Hepatocyte (in vitro differentiated cells): ENCODE data around the gene INO80. TPM values are rescaled to one million over a fixed set of nuclear protein-coding genes. Genes with fewer than 3 reads are reported as not detected.

Experiments used
- DNase-seq: peaks from one replicate; pipeline ENCODE4 v3.0.0-alpha.2; 2016; ENCODE audit warnings: low spot score
- H2AFZ ChIP-seq: fragments of 200-600 bp; sonication (generic); 2 replicates; pipeline ENCODE4 v1.6.0; 2016; ENCODE audit warnings: antibody characterized with exemption, mild to moderate bottlenecking
- H3K27ac ChIP-seq: fragments of 200-600 bp; sonication (generic); 2 replicates; pipeline ENCODE4 v1.5.1; 2016; ENCODE audit warnings: mild to moderate bottlenecking
- H3K27me3 ChIP-seq: fragments of 200-600 bp; sonication (generic); 2 replicates; pipeline ENCODE4 v1.6.1; 2016
- H3K36me3 ChIP-seq: fragments of 200-600 bp; sonication (generic); replicated peaks from 2 replicates; pipeline ENCODE4 v1.5.1; 2016; ENCODE audit warnings: low read depth; ENCODE audit not compliant: insufficient read depth
- H3K4me1 ChIP-seq: fragments of 200-600 bp; sonication (generic); 2 replicates; pipeline ENCODE4 v1.5.1; 2016; ENCODE audit warnings: mild to moderate bottlenecking, moderate library complexity; ENCODE audit not compliant: insufficient read depth
- H3K4me2 ChIP-seq: fragments of 200-600 bp; sonication (generic); 2 replicates; pipeline ENCODE4 v1.6.0; 2016
- H3K4me3 ChIP-seq: fragments of 200-600 bp; sonication (generic); 2 replicates; pipeline ENCODE4 v1.5.1; 2016; ENCODE audit warnings: mild to moderate bottlenecking
- H3K79me2 ChIP-seq: fragments of 200-600 bp; sonication (generic); 2 replicates; pipeline ENCODE4 v1.6.0; 2017; ENCODE audit warnings: mild to moderate bottlenecking
- H3K9me2 ChIP-seq: fragments of 200-600 bp; sonication (generic); replicated peaks from 2 replicates; pipeline ENCODE4 v1.6.0; 2017; ENCODE audit warnings: mild to moderate bottlenecking; ENCODE audit not compliant: insufficient read depth
- H3K9me3 ChIP-seq: fragments of 200-600 bp; sonication (generic); 2 replicates; pipeline ENCODE4 v1.5.1; 2016; ENCODE audit warnings: low read depth, mild to moderate bottlenecking
- H4K20me1 ChIP-seq: fragments of 200-600 bp; sonication (generic); 2 replicates; pipeline ENCODE4 v1.6.0; 2016; ENCODE audit warnings: mild to moderate bottlenecking; ENCODE audit not compliant: insufficient read depth, poor library complexity, severe bottlenecking
- EZH2 ChIP-seq: fragments of 200-600 bp; sonication (generic); IDR thresholded peaks from 2 replicates; pipeline ENCODE4 v1.6.1; 2016; ENCODE audit warnings: antibody characterized with exemption, mild to moderate bottlenecking, borderline replicate concordance
- EZH2phosphoT487 ChIP-seq: fragments of 200-600 bp; sonication (generic); IDR thresholded peaks from one replicate; pipeline ENCODE4 v1.6.1; 2018; ENCODE audit warnings: antibody characterized with exemption, mild to moderate bottlenecking, low read depth, moderate library complexity; ENCODE audit not compliant: unreplicated experiment, severe bottlenecking
- WGBS: methylation state at CpG from one replicate; pipeline ENCODE4 v1.1.6; 2016; ENCODE audit warnings: low lambda C conversion rate; ENCODE audit errors: missing lambda C conversion rate; 5-methylcytosine and 5-hydroxymethylcytosine counted together
- polyA plus RNA-seq: library from polyadenylated mRNA; unstranded; fragments of >200 nt; fragmentation: Nextera tagmentation; extraction: Ambion mirVana; gene quantifications from 2 replicates; pipeline ENCODE4 v1.2.1, GENCODE V29; 2016
- total RNA-seq: library from RNA; depleted of rRNA; stranded (reverse); fragments of >200 nt; gene quantifications from 2 replicates; pipeline ENCODE4 v1.2.3, GENCODE V29; 2014
- TF ChIP-seq, protein P1 (sequence below): fragments of 200-600 bp; sonication (generic); IDR thresholded peaks from 2 replicates; pipeline ENCODE4 v1.5.1; 2016; ENCODE audit warnings: antibody characterized with exemption, mild to moderate bottlenecking; ENCODE audit not compliant: poor library complexity

The INO80 gene
- total and polyA plus RNA-seq, 2 experiments from 2014 or later, result 4.5 to 15.5 TPM

GRCh38 chr15:41105348-41106334 lies 10.4 kb downstream of the INO80 start:
- Histone ChIP-seq H3K27me3 (no peaks in the 10 kb centered on the region), H4K20me1 (peaks cover 58% of the 10 kb centered on the region), H2AFZ (no peak overlapping the region), H3K79me2 (peaks cover 100% of the 10 kb centered on the region), H3K27ac (no peak overlapping the region), H3K4me3 (no peak overlapping the region), H3K4me1 (no peaks in the 10 kb centered on the region), H3K9me3 (no peaks in the 10 kb centered on the region), H3K36me3 (no peaks in the 10 kb centered on the region), H3K4me2 (no peak overlapping the region), H3K9me2 (no peaks in the 10 kb centered on the region)
- no peak for TF ChIP-seq EZH2phosphoT487
- no peak for TF ChIP-seq EZH2
- TF ChIP-seq, protein P1, sequence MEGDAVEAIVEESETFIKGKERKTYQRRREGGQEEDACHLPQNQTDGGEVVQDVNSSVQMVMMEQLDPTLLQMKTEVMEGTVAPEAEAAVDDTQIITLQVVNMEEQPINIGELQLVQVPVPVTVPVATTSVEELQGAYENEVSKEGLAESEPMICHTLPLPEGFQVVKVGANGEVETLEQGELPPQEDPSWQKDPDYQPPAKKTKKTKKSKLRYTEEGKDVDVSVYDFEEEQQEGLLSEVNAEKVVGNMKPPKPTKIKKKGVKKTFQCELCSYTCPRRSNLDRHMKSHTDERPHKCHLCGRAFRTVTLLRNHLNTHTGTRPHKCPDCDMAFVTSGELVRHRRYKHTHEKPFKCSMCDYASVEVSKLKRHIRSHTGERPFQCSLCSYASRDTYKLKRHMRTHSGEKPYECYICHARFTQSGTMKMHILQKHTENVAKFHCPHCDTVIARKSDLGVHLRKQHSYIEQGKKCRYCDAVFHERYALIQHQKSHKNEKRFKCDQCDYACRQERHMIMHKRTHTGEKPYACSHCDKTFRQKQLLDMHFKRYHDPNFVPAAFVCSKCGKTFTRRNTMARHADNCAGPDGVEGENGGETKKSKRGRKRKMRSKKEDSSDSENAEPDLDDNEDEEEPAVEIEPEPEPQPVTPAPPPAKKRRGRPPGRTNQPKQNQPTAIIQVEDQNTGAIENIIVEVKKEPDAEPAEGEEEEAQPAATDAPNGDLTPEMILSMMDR, result no peak
- no peak for DNase-seq
- WGBS, result 95% methylated on average over 11 of the region's 11 CpGs

- Histone ChIP-seq H3K9me3 (no peaks in the 10 kb centered on the region), H2AFZ (no peak overlapping the region), H3K4me3 (no peak overlapping the region), H3K4me2 (no peak overlapping the region), H3K36me3 (no peaks in the 10 kb centered on the region), H4K20me1 (peaks cover 58% of the 10 kb centered on the region), H3K4me1 (no peaks in the 10 kb centered on the region), H3K27me3 (no peaks in the 10 kb centered on the region), H3K79me2 (peaks cover 100% of the 10 kb centered on the region), H3K27ac (no peak overlapping the region), H3K9me2 (no peaks in the 10 kb centered on the region)
- WGBS, result 100% methylated on average over 2 of the region's 2 CpGs
- DNase-seq, result no peak
- TF ChIP-seq, protein P1, result no peak
- no peak for TF ChIP-seq EZH2
- no peak for TF ChIP-seq EZH2phosphoT487
These were observed 11.8 kb downstream of the INO80 start for GRCh38 chr15:41104234-41104633.

- Histone ChIP-seq H4K20me1 (peaks cover 54% of the 10 kb centered on the region), H3K79me2 (peaks cover 99% of the 10 kb centered on the region), H3K4me2 (no peak overlapping the region), H3K27me3 (no peaks in the 10 kb centered on the region), H3K9me3 (no peaks in the 10 kb centered on the region), H3K27ac (no peak overlapping the region), H3K4me3 (no peak overlapping the region), H3K36me3 (no peaks in the 10 kb centered on the region), H2AFZ (no peak overlapping the region), H3K9me2 (no peaks in the 10 kb centered on the region), H3K4me1 (no peaks in the 10 kb centered on the region)
- TF ChIP-seq EZH2phosphoT487 (no peak), EZH2 (no peak)
- TF ChIP-seq, protein P1, result no peak
- 96% methylated on average over 2 of the region's 2 CpGs for WGBS
- no peak for DNase-seq
These were observed 13.2 kb downstream of the INO80 start for GRCh38 chr15:41102854-41103253.
